H9 (cell line): Measurements from ENCODE around the gene HBA1. TPM values are rescaled to one million over a fixed set of nuclear protein-coding genes. Genes with fewer than 3 reads are reported as not detected.

ENCODE experiments used
- DNase-seq: peaks from one replicate; pipeline ENCODE4 v3.0.0-alpha.2; 2017
- H2AFZ ChIP-seq: one replicate; pipeline ENCODE4 v1.6.1; 2013; ENCODE audit warnings: mild to moderate bottlenecking, low read length, control low read depth, moderate library complexity
- H2AK5ac ChIP-seq: 2 replicates; pipeline ENCODE4 v1.6.1; 2013; ENCODE audit warnings: low read length, control low read depth, mixed read lengths; ENCODE audit not compliant: insufficient read length
- H2BK120ac ChIP-seq: one replicate; pipeline ENCODE4 v1.6.1; 2013; ENCODE audit warnings: low read depth, mild to moderate bottlenecking, low read length, control low read depth, inconsistent platforms; ENCODE audit not compliant: poor library complexity, severe bottlenecking
- H2BK12ac ChIP-seq: 2 replicates; pipeline ENCODE4 v1.6.1; 2013; ENCODE audit warnings: low read length, control low read depth, mixed read lengths, low read depth; ENCODE audit not compliant: insufficient read length
- H2BK15ac ChIP-seq: 2 replicates; pipeline ENCODE4 v1.6.1; 2013; ENCODE audit warnings: low read depth, low read length, control low read depth
- H2BK20ac ChIP-seq: one replicate; pipeline ENCODE4 v1.6.1; 2013; ENCODE audit warnings: low read depth, mild to moderate bottlenecking, low read length, control low read depth, inconsistent platforms; ENCODE audit not compliant: poor library complexity, severe bottlenecking
- H2BK5ac ChIP-seq: 2 replicates; pipeline ENCODE4 v1.6.1; 2013; ENCODE audit warnings: low read length, control low read depth, mixed read lengths; ENCODE audit not compliant: insufficient read length
- H3K14ac ChIP-seq: 2 replicates; pipeline ENCODE4 v1.6.1; 2013; ENCODE audit warnings: low read length, control low read depth; ENCODE audit not compliant: insufficient read depth
- H3K18ac ChIP-seq: 2 replicates; pipeline ENCODE4 v1.6.1; 2013; ENCODE audit warnings: low read depth, mild to moderate bottlenecking, mixed read lengths, low read length, control low read depth; ENCODE audit not compliant: insufficient read length
- H3K23ac ChIP-seq: 2 replicates; pipeline ENCODE4 v1.6.1; 2013; ENCODE audit warnings: low read length, control low read depth, mixed read lengths, low read depth; ENCODE audit not compliant: insufficient read length
- H3K23me2 ChIP-seq: 2 replicates; pipeline ENCODE4 v1.6.1; 2013; ENCODE audit warnings: low read depth, mild to moderate bottlenecking, mixed read lengths, low read length, control low read depth; ENCODE audit not compliant: insufficient read length, poor library complexity, severe bottlenecking
- H3K27ac ChIP-seq: 2 replicates; pipeline ENCODE4 v1.5.1; 2013; ENCODE audit warnings: low read length, control low read depth, mixed read lengths, low read depth; ENCODE audit not compliant: insufficient read length
- H3K27me3 ChIP-seq: 2 replicates; pipeline ENCODE4 v1.6.1; 2013; ENCODE audit warnings: low read length, control low read depth, inconsistent platforms; ENCODE audit not compliant: insufficient read depth
- H3K4ac ChIP-seq: 2 replicates; pipeline ENCODE4 v1.6.1; 2013; ENCODE audit warnings: low read depth, mild to moderate bottlenecking, control low read depth, inconsistent platforms, low read length, moderate library complexity
- H3K4me1 ChIP-seq: 2 replicates; pipeline ENCODE4 v1.6.1; 2013; ENCODE audit warnings: low read length, control low read depth, inconsistent platforms; ENCODE audit not compliant: insufficient read depth
- H3K4me2 ChIP-seq: 2 replicates; pipeline ENCODE4 v1.6.1; 2013; ENCODE audit warnings: low read length, control low read depth, mixed read lengths; ENCODE audit not compliant: insufficient read length, insufficient read depth
- H3K56ac ChIP-seq: 2 replicates; pipeline ENCODE4 v1.6.1; 2013; ENCODE audit warnings: low read depth, mild to moderate bottlenecking, mixed read lengths, low read length, control low read depth; ENCODE audit not compliant: insufficient read length
- H3K79me1 ChIP-seq: 2 replicates; pipeline ENCODE4 v1.6.1; 2013; ENCODE audit warnings: low read depth, mild to moderate bottlenecking, moderate library complexity, low read length, control low read depth, inconsistent platforms; ENCODE audit not compliant: insufficient read depth, poor library complexity, severe bottlenecking
- H3K79me2 ChIP-seq: 2 replicates; pipeline ENCODE4 v1.6.1; 2013; ENCODE audit warnings: low read length, control low read depth, inconsistent platforms; ENCODE audit not compliant: insufficient read depth
- H3K9ac ChIP-seq: 2 replicates; pipeline ENCODE4 v1.6.1; 2013; ENCODE audit warnings: low read length, control low read depth, mixed read lengths; ENCODE audit not compliant: insufficient read length; ENCODE audit errors: extremely low read depth
- H3K9me3 ChIP-seq: one replicate; pipeline ENCODE4 v1.6.1; 2013; ENCODE audit warnings: low read depth, low read length, inconsistent platforms; ENCODE audit not compliant: control insufficient read depth
- H3T11ph ChIP-seq: one replicate; pipeline ENCODE4 v1.6.1; 2013; ENCODE audit warnings: mild to moderate bottlenecking, low read length, control low read depth, inconsistent platforms
- H4K20me1 ChIP-seq: one replicate; pipeline ENCODE4 v1.6.1; 2013; ENCODE audit not compliant: control insufficient read depth, insufficient read length, insufficient read depth
- H4K5ac ChIP-seq: 2 replicates; pipeline ENCODE4 v1.6.1; 2013; ENCODE audit warnings: low read depth, mild to moderate bottlenecking, mixed read lengths, low read length, control low read depth; ENCODE audit not compliant: insufficient read length
- H4K8ac ChIP-seq: replicated peaks from 2 replicates; pipeline ENCODE4 v1.6.1; 2013; ENCODE audit warnings: low read length, control low read depth, mixed read lengths, low read depth; ENCODE audit not compliant: insufficient read length
- H4K91ac ChIP-seq: 2 replicates; pipeline ENCODE4 v1.6.1; 2013; ENCODE audit warnings: low read depth, mild to moderate bottlenecking, moderate library complexity, mixed read lengths, low read length, control low read depth; ENCODE audit not compliant: insufficient read length
- H3K27ac Mint-ChIP-seq, 3 experiments: 2 replicates in 2 of 3; 3 replicates in 1 of 3; pipeline ENCODE4 v1.8.0; 2020 to 2021; ENCODE audit warnings: mixed read lengths in 3 of 3, mild to moderate bottlenecking in 1 of 3, moderate library complexity in 1 of 3
- H3K27me3 Mint-ChIP-seq: 2 replicates; pipeline ENCODE4 v1.8.0; 2021; ENCODE audit warnings: low read depth, mild to moderate bottlenecking, moderate library complexity, mixed read lengths
- H3K36me3 Mint-ChIP-seq, 3 experiments: 2 replicates in 2 of 3; 3 replicates in 1 of 3; pipeline ENCODE4 v1.8.0; 2020 to 2021; ENCODE audit warnings: low read depth in 3 of 3, mixed read lengths in 3 of 3; ENCODE audit not compliant: insufficient read depth in 1 of 3
- H3K4me1 Mint-ChIP-seq, 2 experiments: 2 replicates each; pipeline ENCODE4 v1.8.0; 2020; ENCODE audit warnings: mixed read lengths in 2 of 2
- H3K4me3 Mint-ChIP-seq, 2 experiments: 2 replicates in 1 of 2; 3 replicates in 1 of 2; pipeline ENCODE4 v1.8.0; 2020 to 2021; ENCODE audit warnings: mild to moderate bottlenecking in 2 of 2, mixed read lengths in 2 of 2, moderate library complexity in 1 of 2
- H3K9me3 Mint-ChIP-seq, 2 experiments: 2 replicates in 1 of 2; 3 replicates in 1 of 2; pipeline ENCODE4 v1.8.0; 2020; ENCODE audit warnings: mild to moderate bottlenecking in 2 of 2, mixed read lengths in 2 of 2, moderate library complexity in 1 of 2
- CTCF ChIP-seq: fragments of 200-600 bp; sonication (generic); conservative IDR thresholded peaks from 3 replicates; pipeline ENCODE4 v1.8.0; 2021; ENCODE audit warnings: antibody characterized with exemption, mild to moderate bottlenecking
- WGBS: extraction: QIAGEN DNeasy Blood & Tissue Kit; methylation state at CpG from one replicate; pipeline ENCODE4 v1.1.7; 2013; ENCODE audit warnings: missing lambda C conversion rate, low lambda C conversion rate, mixed read lengths; ENCODE audit not compliant: insufficient read length; ENCODE audit errors: extremely low coverage; 5-methylcytosine and 5-hydroxymethylcytosine counted together
- total RNA-seq: library from RNA; stranded (reverse); gene quantifications from 2 replicates; pipeline ENCODE4 v1.2.1, GENCODE V29; 2021

Gene HBA1
- total RNA-seq, 1 experiment from 2014 or later = 7.2 TPM

GRCh38 chr16:164827-165538 lies 11.5 kb upstream of the HBA1 start:
- peak overlapping the region; percentile 33 for H3K4me2 ChIP-seq
- DNase-seq = peak; percentile 57
- no peak overlapping the region for H4K8ac ChIP-seq
- H3K79me1 ChIP-seq = no peaks in the 10 kb centered on the region
- H3K27ac ChIP-seq = no peak overlapping the region
- H2BK12ac ChIP-seq = no peak overlapping the region
- H3K9me3 ChIP-seq = no peaks in the 10 kb centered on the region
- H2BK20ac ChIP-seq = no peak overlapping the region
- H3K4me1 ChIP-seq = no peaks in the 10 kb centered on the region; the same call in 1 of the 2 replicates
- no peak overlapping the region for H3K18ac ChIP-seq
- no peak overlapping the region for H3K4ac ChIP-seq
- no peaks in the 10 kb centered on the region for H3K36me3 Mint-ChIP-seq
- H3K9ac ChIP-seq = no peak overlapping the region
- H3T11ph ChIP-seq = no peak overlapping the region
- H4K20me1 ChIP-seq = no peaks in the 10 kb centered on the region
- H3K4me3 Mint-ChIP-seq = peak overlapping the region; percentile 47 to 76
- no peak overlapping the region for H4K91ac ChIP-seq
- no peaks in the 10 kb centered on the region for H3K9me3 Mint-ChIP-seq
- H3K27ac Mint-ChIP-seq = no peak overlapping the region
- no peak overlapping the region for H3K56ac ChIP-seq
- H2BK5ac ChIP-seq = no peak overlapping the region
- no peak for TF ChIP-seq CTCF
- no peak overlapping the region for H2BK120ac ChIP-seq
- H3K79me2 ChIP-seq = no peaks in the 10 kb centered on the region
- peaks cover 33% of the 10 kb centered on the region for H3K27me3 ChIP-seq
- no peak overlapping the region for H3K14ac ChIP-seq
- WGBS = no CpG with 5 or more reads among the region's 77 CpGs
- peaks cover 73% of the 10 kb centered on the region for H3K27me3 Mint-ChIP-seq
- H3K4me1 Mint-ChIP-seq = peaks cover 21 to 25% of the 10 kb centered on the region in 2 experiments
- peaks cover 8% of the 10 kb centered on the region for H3K23me2 ChIP-seq
- H2AFZ ChIP-seq = no peak overlapping the region
- no peak overlapping the region for H2AK5ac ChIP-seq
- H2BK15ac ChIP-seq = no peak overlapping the region
- H4K5ac ChIP-seq = no peak overlapping the region
- H3K23ac ChIP-seq = no peak overlapping the region
